Uterus (tissue), 4 donors: ENCODE data around the gene CAPZB. TPM values are rescaled to one million over a fixed set of nuclear protein-coding genes. Genes with fewer than 3 reads are reported as not detected.

Experiments
- DNase-seq, 2 donors: peaks; one replicate each; pipeline ENCODE4 v3.0.0-alpha.2; 2019 to 2020
- H3K27ac ChIP-seq, 2 donors: fragments of 200-600 bp; sonication (generic); 1 replicate in 1 of 2; 2 replicates in 1 of 2; pipeline ENCODE4 v1.5.1; 2016 to 2018
- H3K27me3 ChIP-seq, 2 donors: fragments of 200-600 bp; sonication (generic); one replicate each; pipeline ENCODE4 v1.5.1; 2018 to 2019; ENCODE audit warnings: control low read depth in 1 of 2
- H3K36me3 ChIP-seq, 2 donors: fragments of 200-600 bp; sonication (generic); one replicate each; pipeline ENCODE4 v1.5.1; 2019; ENCODE audit warnings: control low read depth in 1 of 2
- H3K4me1 ChIP-seq, 2 donors: fragments of 200-600 bp; sonication (generic); one replicate each; pipeline ENCODE4 v1.5.1; 2018 to 2019; ENCODE audit warnings: control low read depth in 1 of 2
- H3K4me3 ChIP-seq, 2 donors: fragments of 200-600 bp; sonication (generic); 1 replicate in 1 of 2; 2 replicates in 1 of 2; pipeline ENCODE4 v1.5.1; 2018 to 2019; ENCODE audit warnings: mild to moderate bottlenecking in 1 of 2
- H3K9me3 ChIP-seq, 2 donors: fragments of 200-600 bp; sonication (generic); one replicate each; pipeline ENCODE4 v1.5.1; 2019; ENCODE audit warnings: control low read depth in 1 of 2
- POLR2A ChIP-seq, 2 donors: fragments of 450-650 bp; IDR thresholded peaks; one replicate each; pipeline ENCODE4 v1.6.1; 2016; ENCODE audit warnings: antibody characterized with exemption in 2 of 2, mild to moderate bottlenecking in 1 of 2, moderate library complexity in 1 of 2
- intact Hi-C: fragments of 100-400 bp; cut with DNase I; formaldehyde crosslinking; loops from one replicate; pipeline ENCODE4 v1.15.1; 2023; ENCODE audit warnings: low total_unique reads
- total RNA-seq, 4 donors: library from RNA; depleted of rRNA in 3 of 4; stranded (reverse); fragments of >200 nt in 3 of 4; gene quantifications; one replicate each; pipeline versions ENCODE4 v1.1.0 to v1.2.4, GENCODE V29; 2014 to 2023
- TF ChIP-seq, protein P1 (sequence below), 4 experiments: fragments of 200-600 bp in 2 of 4; fragments of 450-650 bp in 2 of 4; sonication (generic) in 2 of 4; IDR thresholded peaks; one replicate each; pipeline ENCODE4 v1.5.1; 2016 to 2019; ENCODE audit warnings: antibody characterized with exemption in 4 of 4, mild to moderate bottlenecking in 2 of 4, moderate library complexity in 1 of 4
- donor health status: DM: yes; HTN: yes; CAD: no.

Gene CAPZB
- total RNA-seq, 4 donors from 2014 or later, result 94.4 to 281 (median 141) TPM

DNA sequence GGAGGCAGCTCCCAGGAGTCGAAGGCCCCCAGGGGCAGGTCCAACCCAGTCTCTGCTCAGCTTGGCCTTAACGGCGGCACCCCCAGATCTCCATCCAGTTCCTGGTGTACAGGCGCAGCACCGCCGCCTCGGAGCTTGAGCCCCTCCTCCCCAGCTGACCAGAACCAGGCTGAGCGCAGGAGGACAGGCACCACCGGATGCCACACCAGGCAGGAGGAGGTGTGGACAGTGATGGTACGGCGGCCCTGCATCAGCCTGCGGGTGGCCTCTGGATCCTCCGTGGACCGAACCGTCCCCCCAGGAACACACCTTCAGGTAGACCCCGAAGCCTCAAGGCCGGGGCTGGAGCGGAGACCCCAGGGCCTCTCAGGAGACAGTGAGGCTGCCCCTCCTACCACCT is 156.9 kb downstream of the CAPZB start:
- Histone ChIP-seq H3K4me3 (no peak overlapping the region), H3K36me3 (no peaks in the 10 kb centered on the region), H3K9me3 (no peaks in the 10 kb centered on the region), H3K27me3 (no peaks in the 10 kb centered on the region), H3K27ac (no peak overlapping the region), H3K4me1 (no peaks in the 10 kb centered on the region)
- DNase-seq, result no peak
- TF ChIP-seq, protein P1, sequence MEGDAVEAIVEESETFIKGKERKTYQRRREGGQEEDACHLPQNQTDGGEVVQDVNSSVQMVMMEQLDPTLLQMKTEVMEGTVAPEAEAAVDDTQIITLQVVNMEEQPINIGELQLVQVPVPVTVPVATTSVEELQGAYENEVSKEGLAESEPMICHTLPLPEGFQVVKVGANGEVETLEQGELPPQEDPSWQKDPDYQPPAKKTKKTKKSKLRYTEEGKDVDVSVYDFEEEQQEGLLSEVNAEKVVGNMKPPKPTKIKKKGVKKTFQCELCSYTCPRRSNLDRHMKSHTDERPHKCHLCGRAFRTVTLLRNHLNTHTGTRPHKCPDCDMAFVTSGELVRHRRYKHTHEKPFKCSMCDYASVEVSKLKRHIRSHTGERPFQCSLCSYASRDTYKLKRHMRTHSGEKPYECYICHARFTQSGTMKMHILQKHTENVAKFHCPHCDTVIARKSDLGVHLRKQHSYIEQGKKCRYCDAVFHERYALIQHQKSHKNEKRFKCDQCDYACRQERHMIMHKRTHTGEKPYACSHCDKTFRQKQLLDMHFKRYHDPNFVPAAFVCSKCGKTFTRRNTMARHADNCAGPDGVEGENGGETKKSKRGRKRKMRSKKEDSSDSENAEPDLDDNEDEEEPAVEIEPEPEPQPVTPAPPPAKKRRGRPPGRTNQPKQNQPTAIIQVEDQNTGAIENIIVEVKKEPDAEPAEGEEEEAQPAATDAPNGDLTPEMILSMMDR (IDR thresholded peaks at IDR 0.05), result no peak
- TF ChIP-seq POLR2A (IDR thresholded peaks at IDR 0.05), result no peak
- intact Hi-C loops, result no loop called here

DNA sequence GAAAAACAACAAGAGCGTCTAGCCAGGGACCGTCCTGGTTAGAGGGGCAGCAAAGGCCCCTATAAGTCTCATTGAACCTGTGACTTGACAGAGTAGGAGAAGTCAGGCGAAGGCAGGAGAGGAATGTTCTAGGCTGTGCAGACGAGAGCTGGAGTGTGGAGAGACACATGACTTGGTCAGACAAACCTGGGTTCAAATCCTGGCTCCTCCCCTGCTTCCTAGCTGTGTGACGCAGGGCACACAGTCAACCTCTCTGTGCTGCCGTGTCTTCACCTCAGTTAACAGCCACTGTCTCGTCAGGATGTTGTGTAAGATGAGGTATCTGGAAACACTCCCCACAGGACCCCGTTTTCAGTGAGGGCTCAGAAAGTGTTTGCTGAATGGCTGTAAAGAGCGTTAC is 157.6 kb downstream of the CAPZB start:
- H3K4me3 ChIP-seq, result no peak overlapping the region
- H3K27ac ChIP-seq, result no peak overlapping the region
- no peak for DNase-seq
- no peaks in the 10 kb centered on the region for H3K9me3 ChIP-seq
- no peaks in the 10 kb centered on the region for H3K36me3 ChIP-seq
- no peak for TF ChIP-seq POLR2A (IDR thresholded peaks at IDR 0.05)
- TF ChIP-seq, protein P1 (IDR thresholded peaks at IDR 0.05), result no peak
- no peaks in the 10 kb centered on the region for H3K4me1 ChIP-seq
- H3K27me3 ChIP-seq, result no peaks in the 10 kb centered on the region
- intact Hi-C loops, result no loop called here

DNA sequence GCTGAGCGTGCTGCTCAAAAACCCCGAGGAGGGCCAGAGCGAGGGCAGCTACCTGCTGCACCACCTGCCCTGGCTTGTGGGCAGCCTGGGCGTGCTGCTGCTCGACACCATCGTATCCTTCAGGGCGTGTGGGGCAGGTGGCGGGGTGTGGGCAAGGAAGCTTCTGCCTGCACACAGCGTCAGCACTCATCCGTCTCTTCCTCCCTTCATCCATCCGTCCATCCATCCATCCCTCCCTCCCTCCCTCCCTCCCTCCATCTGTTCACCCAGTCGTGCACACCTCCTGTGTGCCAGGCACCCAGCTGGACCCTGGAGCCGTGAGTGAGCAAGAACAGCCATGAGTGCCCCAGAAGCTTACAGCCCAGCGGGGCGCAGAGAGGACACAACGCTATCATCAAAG is 158.0 kb downstream of the CAPZB start:
- Histone ChIP-seq H3K4me1 (no peaks in the 10 kb centered on the region), H3K27me3 (no peaks in the 10 kb centered on the region), H3K4me3 (no peak overlapping the region), H3K27ac (no peak overlapping the region), H3K36me3 (no peaks in the 10 kb centered on the region), H3K9me3 (no peaks in the 10 kb centered on the region)
- TF ChIP-seq, protein P1 (IDR thresholded peaks at IDR 0.05), result no peak
- no peak for TF ChIP-seq POLR2A (IDR thresholded peaks at IDR 0.05)
- no peak for DNase-seq
- intact Hi-C loops, result no loop called here

DNA sequence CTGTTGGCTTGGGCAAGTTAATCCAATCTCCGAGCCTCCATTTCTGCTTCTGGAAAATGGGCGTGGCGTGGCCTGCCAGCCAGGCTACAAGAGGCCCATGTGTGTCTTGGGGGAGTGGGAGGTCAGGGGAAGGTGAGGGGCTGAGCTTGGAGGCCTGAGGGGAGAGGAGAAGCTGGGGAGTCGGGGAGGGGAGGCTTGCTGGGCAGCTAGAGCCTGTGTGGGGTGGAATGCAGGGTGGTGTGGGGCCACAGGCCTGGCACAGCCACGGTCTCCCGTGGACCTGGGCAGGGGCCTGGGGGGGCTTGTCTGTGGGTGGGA is 158.6 kb downstream of the CAPZB start:
- intact Hi-C loops, result no loop called here
- no peaks in the 10 kb centered on the region for H3K27me3 ChIP-seq
- H3K4me1 ChIP-seq, result no peaks in the 10 kb centered on the region
- H3K36me3 ChIP-seq, result no peaks in the 10 kb centered on the region
- no peaks in the 10 kb centered on the region for H3K9me3 ChIP-seq
- no peak overlapping the region for H3K4me3 ChIP-seq
- TF ChIP-seq, protein P1 (IDR thresholded peaks at IDR 0.05), result no peak
- no peak for TF ChIP-seq POLR2A (IDR thresholded peaks at IDR 0.05)
- no peak for DNase-seq
- H3K27ac ChIP-seq, result no peak overlapping the region

DNA sequence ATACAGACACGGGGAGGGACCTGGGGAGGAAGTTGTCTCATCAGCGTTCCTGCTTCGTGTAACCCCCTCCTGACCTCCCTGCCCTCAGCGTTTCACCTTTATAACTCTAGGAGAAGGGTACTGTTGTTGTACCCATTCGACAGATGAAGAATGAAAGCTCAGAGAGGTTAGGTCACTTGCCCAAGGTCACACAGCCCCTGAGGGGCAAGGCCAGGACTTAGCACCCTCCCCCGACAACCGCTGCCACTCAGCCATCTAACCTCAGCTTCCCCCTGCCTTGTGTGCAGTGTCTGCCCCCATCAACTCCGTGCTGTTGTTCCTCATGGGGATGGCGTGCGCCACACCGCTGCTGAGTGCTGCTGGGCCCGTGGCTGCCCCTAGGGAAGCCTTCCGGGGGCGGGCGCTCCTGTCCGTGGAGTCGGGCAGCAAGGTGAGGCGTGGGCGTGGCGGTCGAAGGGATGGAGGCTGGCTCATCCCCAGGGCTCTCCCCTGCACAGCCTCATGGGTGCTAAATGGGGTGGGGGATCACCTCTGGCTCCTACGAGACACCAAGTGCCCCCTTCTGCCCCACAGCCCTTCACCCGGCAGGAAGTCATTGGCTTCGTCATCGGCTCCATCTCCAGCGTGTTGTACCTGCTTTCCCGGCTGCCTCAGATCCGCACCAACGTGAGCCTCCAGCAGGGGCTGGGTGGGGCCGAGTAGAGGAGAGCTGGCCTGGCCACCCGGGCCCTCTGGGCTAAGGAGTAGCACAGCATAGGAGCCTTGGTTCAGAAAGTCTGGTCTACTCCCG is 159.2 kb downstream of the CAPZB start:
- intact Hi-C loops, result no loop called here
- Histone ChIP-seq H3K9me3 (no peaks in the 10 kb centered on the region), H3K4me3 (no peak overlapping the region), H3K27me3 (no peaks in the 10 kb centered on the region), H3K27ac (no peak overlapping the region), H3K4me1 (no peaks in the 10 kb centered on the region), H3K36me3 (no peaks in the 10 kb centered on the region)
- TF ChIP-seq POLR2A (IDR thresholded peaks at IDR 0.05), result no peak
- TF ChIP-seq, protein P1 (IDR thresholded peaks at IDR 0.05), result no peak
- no peak for DNase-seq
